NCI-H524 treated with DMSO at 0.1 percent for 48 hours (cell line): Measurements from ENCODE around the gene LRRC37A2.
"Not testable (repeated sequence)": the region's sequence is repeated elsewhere in the genome, so short reads cannot be mapped to it uniquely, and the experiment has no call there.

Source experiments
- DNase-seq: peaks from one replicate; lab custom pipeline; 2025; lab: John Stamatoyannopoulos, UW

LRRC37A2 gene

GRCh38 chr17:46512168-46512567 lies at the start of gene LRRC37A2:
LRRC37A2 (plus strand) TSS chr17:46512468; CDS start chr17:46512713, 245 bp downstream.
- not testable (repeated sequence) for DNase-seq

DNA sequence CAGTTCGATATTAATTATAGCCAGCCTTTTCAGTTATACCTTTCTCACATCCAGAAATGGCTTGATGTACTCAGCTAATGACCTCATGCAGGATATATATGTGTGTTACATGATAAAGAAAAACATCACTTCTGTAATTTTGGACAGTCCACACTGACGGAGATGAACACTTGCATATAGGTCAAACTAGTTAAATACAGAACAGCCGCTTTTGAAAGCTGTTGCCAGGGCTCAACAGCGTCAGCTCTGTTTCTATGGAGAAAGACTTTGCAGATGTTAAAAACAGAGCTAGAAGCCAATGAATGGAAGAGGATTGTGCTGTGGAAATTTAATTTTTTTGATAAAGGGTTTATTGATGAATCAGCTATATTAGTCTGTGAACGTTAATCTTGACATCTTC lies 44.6 kb upstream of the LRRC37A2 start:
- DNase-seq = not testable (repeated sequence)

DNA sequence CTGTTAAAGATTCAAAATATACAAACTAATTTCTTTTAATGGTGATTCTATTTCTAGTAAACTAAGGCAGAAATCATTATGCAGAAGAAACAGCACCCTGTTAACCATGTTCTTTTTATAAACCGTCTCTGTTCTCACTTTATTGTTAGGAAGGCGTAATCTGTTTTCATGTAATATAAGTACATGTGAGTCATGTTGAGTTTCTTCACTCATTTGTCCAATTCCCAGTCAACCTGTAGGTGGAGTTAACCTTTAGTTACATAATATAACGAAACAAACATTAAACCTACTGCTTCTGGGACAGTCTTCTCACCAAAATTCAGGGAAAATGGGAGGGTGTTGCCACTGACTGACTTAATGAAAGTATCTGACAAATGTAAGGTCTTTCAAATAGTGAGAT lies 37.8 kb upstream of the LRRC37A2 start:
- not testable (repeated sequence) for DNase-seq

DNA sequence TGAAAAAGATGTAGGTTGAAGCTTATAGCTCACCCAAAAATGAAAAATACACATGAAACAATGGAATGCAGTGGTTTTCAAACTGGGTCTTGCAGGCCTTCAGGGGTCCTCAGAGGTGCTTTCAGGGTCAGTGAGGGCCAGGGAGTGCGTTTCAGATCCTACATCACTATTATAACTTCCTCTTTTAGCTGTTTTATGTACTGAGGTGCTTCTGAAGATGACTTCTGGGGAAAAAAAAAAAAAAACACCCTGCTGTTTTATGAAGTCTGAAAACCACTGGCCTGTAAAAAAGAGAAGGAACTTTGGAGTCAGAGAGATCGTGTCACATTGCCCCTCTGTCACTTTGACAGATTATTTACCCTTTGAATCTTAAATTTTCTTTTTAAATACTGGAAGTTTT lies 36.7 kb upstream of the LRRC37A2 start:
- DNase-seq = not testable (repeated sequence)

- DNase-seq = not testable (repeated sequence)
Measured at GRCh38 chr17:46478823-46479222, 33.4 kb upstream of the LRRC37A2 start.

DNA sequence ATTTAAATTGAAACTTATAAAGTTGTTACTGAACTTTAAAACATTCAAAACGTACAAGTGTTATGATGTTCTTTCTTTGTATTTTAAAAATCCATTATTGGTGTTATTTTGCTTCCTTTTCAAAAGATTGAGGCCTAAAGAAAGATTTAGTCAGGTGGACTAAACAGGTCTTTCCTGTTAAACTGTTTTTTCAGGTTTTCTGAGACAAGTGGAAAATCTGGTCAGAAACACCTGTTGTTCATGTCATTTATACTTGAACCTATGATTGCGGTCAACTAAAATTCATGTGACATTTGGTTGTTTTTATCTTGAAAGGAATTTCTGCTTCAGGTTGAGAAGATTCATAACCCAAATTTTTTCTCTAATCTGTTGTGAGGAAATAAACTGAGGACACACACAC lies 31.0 kb upstream of the LRRC37A2 start:
- DNase-seq = not testable (repeated sequence)

DNA sequence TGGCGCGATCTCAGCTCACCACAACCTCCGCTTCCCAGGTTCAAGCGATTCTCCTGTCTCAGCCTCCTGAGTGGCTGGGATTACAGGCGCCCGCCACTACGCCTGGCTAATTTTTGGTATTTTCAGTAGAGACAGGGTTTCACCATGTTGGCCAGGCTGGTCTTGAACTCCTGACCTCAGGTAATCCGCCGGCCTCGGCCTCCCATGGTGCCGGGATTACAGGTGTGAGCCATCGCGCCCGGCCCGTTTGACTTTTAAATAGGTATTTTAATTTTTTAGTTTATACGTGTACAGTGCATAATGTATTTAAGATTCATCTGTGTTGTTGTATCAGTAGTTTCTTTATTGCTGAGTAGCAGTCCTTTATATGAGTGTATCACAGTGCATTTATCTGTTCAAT lies 20.2 kb upstream of the LRRC37A2 start:
- DNase-seq = not testable (repeated sequence)

DNA sequence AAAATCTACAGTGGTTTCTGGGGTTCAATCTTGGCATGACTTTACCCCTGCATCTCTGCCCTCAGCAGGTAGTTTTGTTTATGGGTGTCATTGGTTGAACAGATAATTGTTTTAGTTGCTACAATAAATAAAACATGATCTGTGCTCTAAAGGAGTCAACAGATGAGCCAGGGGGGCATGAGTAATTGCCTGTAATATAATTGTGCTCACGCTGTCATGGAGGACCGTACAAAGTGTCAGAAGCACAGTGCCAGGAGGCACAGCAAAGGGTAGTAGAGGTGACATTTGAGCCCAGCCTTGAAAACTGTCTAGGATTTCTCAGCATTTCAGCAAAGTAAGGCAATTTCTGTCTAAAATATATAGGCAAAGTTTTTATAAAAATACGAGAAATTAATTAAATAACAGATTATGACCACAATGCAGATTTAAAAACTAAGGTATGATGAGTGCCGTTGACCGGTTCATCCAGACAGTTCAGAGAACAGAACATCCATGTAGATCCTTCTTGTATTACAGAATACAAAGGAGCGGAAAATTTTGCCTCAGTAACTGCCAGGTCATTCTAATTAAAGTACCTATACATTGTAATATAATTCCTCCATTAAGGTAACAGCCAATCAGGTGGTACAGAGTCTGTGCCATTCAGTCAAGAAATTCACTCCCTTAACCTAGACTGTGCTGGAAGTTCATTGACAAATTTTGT lies 12.7 kb upstream of the LRRC37A2 start:
- DNase-seq = not testable (repeated sequence)

DNA sequence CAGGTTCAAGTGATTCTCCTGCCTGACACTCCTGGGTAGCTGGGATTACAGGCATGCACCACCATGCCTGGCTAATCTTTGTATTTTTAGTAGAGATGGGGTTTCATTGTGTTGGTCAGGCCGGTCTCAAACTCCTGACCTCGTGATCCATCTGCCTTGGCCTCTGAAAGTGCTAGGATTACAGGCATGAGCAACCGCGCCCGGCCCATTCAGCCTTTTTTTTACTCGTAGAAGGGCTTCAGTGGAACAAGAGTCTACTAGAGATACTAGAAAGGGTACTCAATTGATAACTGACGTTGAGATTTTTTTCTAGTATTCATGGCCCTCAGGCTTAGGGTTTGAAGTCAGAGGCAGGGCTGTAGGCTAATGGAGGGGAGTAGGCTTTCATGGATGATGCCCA lies 6.4 kb upstream of the LRRC37A2 start:
- DNase-seq = not testable (repeated sequence)

GRCh38 chr17:46534716-46535115 lies 22.4 kb downstream of the LRRC37A2 start:
- not testable (repeated sequence) for DNase-seq

DNA sequence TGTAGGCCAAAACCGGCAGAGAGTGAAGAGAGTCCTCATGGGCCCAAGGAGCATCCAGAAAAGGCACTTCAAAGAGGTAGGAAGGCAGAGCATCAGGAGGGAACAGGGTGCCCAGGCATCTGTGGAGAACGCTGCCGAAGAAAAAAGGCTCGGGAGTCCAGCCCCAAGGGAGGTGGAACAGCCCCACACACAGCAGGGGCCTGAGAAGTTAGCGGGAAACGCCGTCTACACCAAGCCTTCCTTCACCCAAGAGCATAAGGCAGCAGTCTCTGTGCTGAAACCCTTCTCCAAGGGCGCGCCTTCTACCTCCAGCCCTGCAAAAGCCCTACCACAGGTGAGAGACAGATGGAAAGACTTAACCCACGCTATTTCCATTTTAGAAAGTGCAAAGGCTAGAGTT lies 36.3 kb downstream of the LRRC37A2 start:
- DNase-seq = not testable (repeated sequence)

DNA sequence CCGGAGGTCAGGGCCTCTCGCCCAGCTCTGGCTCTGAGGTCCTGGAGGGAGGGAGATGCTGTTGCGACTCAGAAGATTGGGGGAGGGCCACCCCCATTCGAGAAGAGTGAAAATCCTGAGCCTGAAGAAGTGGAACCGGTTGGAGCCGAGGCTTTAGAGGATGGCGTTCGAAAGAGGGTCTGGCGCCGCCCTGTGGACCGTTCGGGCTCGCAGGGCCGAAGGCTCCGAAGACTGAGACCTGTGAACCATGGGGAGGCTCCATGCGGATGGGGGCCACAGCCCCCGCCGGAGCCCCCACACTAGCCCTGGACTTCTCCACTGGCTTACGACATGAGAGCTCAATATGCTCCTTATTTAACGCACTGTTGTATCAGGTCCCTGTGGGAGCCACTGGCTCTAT lies 46.9 kb downstream of the LRRC37A2 start:
- not testable (repeated sequence) for DNase-seq

DNA sequence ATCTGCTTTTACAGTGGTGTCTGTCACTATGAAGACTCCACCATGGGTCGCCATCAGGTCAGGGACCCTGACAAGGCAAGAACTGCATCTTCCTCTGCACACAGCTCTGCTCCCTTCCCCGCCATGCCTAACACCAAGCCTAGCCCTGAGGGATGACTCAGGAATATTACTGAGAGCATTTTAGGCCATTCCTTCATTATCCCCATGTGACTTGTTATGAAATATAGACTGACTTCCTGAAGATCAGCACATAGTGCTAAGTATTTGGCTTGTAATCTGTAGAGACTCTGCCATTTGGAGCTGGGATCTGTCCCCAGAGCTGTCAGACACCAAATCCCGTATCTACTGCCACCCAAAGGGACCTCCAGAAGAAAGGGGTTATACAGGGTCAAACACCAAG lies 47.8 kb downstream of the LRRC37A2 start:
- DNase-seq = not testable (repeated sequence)

DNA sequence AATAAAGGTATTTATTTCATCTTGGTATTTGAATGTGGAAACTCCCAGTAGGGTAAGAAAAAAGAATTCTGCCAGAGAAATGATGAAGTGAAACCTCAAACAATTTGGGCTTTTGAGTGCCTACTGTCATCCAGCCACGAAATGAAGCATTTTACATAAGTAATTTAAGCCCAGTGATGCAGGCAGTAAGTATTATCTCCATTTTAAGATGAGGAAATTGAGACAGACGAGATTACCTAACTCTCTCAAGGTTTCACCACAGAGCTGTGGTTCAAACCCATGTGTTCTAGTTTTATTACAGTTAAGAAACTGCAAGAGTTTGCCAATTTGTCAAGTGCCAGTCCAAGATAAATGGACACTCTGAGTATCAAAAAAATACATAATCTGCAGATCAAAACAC lies 54.0 kb downstream of the LRRC37A2 start:
- DNase-seq = not testable (repeated sequence)

DNA sequence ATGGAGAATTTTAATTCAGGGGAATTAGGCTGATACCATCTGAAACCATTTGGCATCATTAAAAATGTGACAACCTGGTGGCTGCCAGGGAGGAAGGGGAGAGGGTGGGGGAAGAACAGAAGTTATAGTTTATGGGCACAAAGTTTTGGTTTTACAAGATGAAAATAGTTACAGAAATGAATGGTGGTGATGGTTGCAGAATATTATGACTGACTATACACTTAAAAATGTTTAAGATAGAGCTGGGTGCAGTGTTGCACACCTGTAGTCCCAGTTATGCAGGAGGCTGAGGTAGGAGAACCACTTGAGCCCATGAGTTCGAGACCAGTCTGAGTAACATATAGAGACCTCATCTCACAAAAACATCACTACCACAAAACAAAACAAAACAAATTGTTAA lies 54.7 kb downstream of the LRRC37A2 start:
- not testable (repeated sequence) for DNase-seq

- not testable (repeated sequence) for DNase-seq
Measured at GRCh38 chr17:46571796-46572195, 59.5 kb downstream of the LRRC37A2 start.

GRCh38 chr17:46579083-46580075 lies 67.1 kb downstream of the LRRC37A2 start, which contains the start of gene ARL17A:
ARL17A (minus strand) TSS chr17:46579691; CDS start chr17:46576322, 3,369 bp downstream.
- not testable (repeated sequence) for DNase-seq

DNA sequence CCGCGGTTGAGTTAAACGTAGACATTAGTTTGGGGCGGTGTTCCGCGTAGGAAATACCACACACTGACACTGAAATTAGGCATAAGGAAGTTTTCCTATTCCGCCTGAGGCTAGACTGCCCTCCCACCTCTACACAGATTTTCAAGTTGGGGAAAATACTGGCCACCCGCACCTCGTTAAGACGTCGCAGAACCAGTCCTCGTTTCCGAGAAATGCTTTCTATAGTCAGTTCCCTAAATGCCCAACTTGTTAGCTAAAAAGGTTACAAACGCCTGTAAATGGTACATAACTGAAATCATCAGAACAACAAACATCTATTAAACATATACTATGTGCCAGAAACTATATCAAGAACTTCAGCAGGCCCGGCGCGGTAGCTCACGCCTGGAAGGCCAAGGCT lies 67.8 kb downstream of the LRRC37A2 start:
- not testable (repeated sequence) for DNase-seq

GRCh38 chr17:46585444-46585843 lies 73.2 kb downstream of the LRRC37A2 start:
- not testable (repeated sequence) for DNase-seq

- DNase-seq = not testable (repeated sequence)
Measured at GRCh38 chr17:46590157-46591146, 78.2 kb downstream of the LRRC37A2 start, which contains the start of gene NSF. NSF (plus strand) TSS chr17:46590669; CDS start chr17:46590776, 107 bp downstream.

DNA sequence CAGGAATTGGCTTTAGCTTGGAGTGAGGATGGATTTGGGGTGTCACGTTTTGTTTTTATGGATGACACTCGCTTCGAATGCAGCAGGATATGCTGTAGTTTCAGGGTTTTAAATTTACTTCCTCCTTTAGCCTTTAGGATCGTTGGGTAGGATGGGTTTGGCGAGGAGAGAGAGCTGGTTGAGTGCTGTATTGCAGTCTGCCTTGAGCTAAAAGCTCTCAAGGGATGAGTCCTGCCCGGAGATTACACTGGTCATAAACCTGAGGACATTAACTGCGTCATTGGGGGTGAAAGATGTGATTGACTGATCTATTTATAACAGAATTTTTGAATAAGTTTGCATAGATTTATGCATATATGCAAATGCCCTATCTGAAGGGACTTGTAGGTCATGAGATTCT lies 79.1 kb downstream of the LRRC37A2 start:
- not testable (repeated sequence) for DNase-seq
